ENCODE measurements around the gene ACSL3.

Gene ACSL3

GRCh38 chr2:222878877-222879603, 18.2 kb downstream of the ACSL3 start:
- DNase-seq (ENCODE audit: extremely low read depth in 1 of 2, low read depth in 1 of 2) = no peak

GRCh38 chr2:222879604-222879933, 18.7 kb downstream of the ACSL3 start:
- no peak for DNase-seq (ENCODE audit: extremely low read depth in 1 of 2, low read depth in 1 of 2)

DNA sequence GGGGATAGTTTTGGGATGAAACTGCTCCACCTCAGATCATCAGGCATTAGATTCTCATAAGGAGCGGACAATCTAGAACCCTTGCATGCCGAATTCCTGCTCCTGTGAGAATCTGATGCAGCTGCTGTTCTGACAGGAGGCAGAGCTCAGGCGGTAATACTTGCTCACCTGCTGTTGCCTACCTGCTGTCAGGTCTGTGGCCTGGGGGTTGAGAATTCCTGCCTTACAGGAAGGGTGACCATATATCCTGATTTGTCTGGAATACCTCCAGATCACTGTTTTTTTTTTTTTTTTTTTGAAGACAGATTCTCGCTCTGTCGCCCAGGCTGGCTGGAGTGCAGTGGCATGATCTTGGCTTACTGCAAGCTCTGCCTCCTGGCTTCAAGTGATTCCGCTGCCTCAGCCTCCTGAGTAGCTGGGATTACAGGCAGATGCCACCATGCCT, 21.7 kb downstream of the ACSL3 start:
- no peak for DNase-seq (ENCODE audit: extremely low read depth in 1 of 2, low read depth in 1 of 2)

- DNase-seq (ENCODE audit: extremely low read depth in 1 of 2, low read depth in 1 of 2) = no peak
These were observed 22.6 kb downstream of the ACSL3 start for GRCh38 chr2:222883420-222883819.

GRCh38 chr2:222884114-222884771, 23.4 kb downstream of the ACSL3 start:
- no peak for DNase-seq (ENCODE audit: extremely low read depth in 1 of 2, low read depth in 1 of 2)

DNA sequence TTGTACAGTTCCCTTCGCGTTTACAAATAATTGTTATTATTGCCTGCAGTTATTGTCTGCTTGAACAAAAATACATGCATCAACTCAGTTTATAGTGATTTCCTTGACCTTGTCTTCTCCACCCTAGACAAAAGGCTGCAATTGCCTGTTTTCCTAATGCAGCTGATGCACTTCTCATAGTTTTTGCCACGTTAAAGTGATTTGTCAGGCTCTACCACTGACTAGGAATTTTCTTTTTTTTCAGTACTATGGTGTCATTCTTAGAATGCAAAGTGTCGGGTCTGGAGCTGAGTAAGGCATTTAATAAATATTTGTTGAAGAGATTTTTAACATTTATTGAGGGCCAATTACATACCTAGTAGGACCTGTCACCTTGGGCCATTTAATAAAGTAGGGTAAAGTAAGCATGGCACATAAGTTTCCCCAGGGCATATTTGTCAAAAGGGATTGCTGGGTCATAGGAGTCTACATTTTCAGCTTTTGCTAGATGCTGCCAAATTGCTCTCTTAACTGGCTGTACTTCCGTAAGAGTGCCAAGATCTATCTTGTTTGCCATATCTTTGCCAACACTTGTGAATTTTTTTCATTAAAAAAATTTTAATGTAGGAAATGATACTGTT, 24.1 kb downstream of the ACSL3 start:
- DNase-seq (ENCODE audit: extremely low read depth in 1 of 2, low read depth in 1 of 2) = no peak

DNA sequence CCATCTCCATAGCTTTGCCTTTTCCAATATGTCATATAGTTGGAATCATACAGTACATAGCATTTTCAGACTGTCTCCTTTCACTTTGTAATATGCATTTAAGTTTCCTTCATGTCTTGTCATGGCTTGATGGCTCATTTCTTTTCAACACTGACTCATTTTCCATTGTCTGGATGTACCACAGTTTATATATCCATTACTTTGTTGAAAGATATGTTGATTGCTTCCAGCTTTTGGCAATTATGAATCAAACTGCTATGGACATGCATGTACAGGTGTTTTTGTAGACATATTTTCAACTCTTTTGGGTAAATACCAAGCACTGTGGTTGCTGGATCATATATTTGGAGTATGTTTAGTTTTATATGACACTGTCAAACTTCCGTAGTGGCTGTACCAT, 26.3 kb downstream of the ACSL3 start:
- no peak for DNase-seq (ENCODE audit: extremely low read depth in 1 of 2, low read depth in 1 of 2)

- DNase-seq (ENCODE audit: extremely low read depth in 1 of 2, low read depth in 1 of 2) = no peak
These were observed 27.9 kb downstream of the ACSL3 start for GRCh38 chr2:222888716-222889115.

- DNase-seq (ENCODE audit: extremely low read depth in 1 of 2, low read depth in 1 of 2) = no peak
These were observed 31.1 kb downstream of the ACSL3 start for GRCh38 chr2:222891890-222892289.

DNA sequence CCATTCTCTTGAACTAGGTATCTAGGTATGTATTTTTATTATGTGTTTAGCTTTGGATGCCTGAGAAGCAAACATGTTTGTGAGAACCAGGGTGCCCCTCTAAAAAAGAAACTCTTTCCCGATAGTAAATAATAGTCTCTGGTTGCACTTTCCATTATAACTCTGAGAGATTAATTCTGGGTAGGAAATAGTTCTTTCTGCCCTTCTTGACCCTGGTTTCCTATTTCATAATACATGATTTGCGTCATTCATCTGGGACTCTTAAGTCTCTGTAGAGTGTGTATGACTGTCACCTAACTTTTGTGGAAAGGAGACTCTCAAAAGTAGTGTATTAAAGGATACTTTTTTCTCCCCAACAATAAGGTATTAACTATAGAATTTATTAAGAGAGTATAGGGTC, 31.5 kb downstream of the ACSL3 start:
- no peak for DNase-seq (ENCODE audit: extremely low read depth in 1 of 2, low read depth in 1 of 2)

GRCh38 chr2:222892761-222893160, 31.9 kb downstream of the ACSL3 start:
- DNase-seq (ENCODE audit: extremely low read depth in 1 of 2, low read depth in 1 of 2) = no peak

GRCh38 chr2:222893716-222894115, 32.9 kb downstream of the ACSL3 start:
- no peak for DNase-seq (ENCODE audit: extremely low read depth in 1 of 2, low read depth in 1 of 2)

DNA sequence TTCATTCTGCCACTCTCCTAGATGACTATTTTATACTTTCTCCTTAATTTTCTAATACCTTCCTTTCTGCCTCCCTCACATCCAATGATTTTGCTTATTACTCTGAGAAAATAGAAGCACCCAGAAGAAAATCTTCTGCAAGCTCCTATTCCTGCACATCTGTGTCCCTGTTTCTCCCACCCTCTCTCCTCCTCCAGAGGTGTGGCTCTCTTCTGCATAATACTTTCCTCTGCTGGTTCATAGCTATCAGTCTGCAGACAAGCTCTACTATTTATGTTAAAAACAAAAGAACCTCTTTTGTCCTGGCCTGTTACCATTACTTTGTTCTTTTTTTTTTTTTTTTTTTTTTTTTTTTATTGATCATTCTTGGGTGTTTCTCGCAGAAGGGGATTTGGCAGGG, 34.3 kb downstream of the ACSL3 start:
- no peak for DNase-seq (ENCODE audit: extremely low read depth in 1 of 2, low read depth in 1 of 2)

- DNase-seq (ENCODE audit: extremely low read depth in 1 of 2, low read depth in 1 of 2) = no peak
These were observed 37.1 kb downstream of the ACSL3 start for GRCh38 chr2:222897898-222898297.

- DNase-seq (ENCODE audit: extremely low read depth in 1 of 2, low read depth in 1 of 2) = no peak
These were observed 38.8 kb downstream of the ACSL3 start for GRCh38 chr2:222899413-222900181.

DNA sequence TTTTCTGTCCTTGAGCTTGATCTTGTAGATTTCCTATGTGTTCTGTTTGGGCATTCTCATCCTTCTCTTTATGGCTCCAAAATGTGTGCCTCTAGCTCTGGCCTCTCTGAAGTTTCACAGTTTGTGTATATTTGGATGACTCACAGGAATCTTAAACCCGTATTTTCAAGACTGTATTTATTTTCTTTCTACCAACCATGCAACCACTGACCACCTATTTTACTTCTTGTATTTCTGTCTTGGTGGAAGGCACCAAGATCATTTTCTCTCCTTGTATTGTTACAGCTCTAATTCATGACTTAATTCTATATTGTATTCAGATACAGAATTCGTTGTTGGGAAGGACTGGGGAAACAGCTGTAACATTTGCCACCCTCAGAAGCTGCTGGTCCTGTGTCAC, 39.5 kb downstream of the ACSL3 start:
- DNase-seq (ENCODE audit: extremely low read depth in 1 of 2, low read depth in 1 of 2) = no peak

GRCh38 chr2:222902660-222903059, 41.8 kb downstream of the ACSL3 start:
- DNase-seq (ENCODE audit: extremely low read depth in 1 of 2, low read depth in 1 of 2) = no peak

GRCh38 chr2:222903234-222904220, 42.7 kb downstream of the ACSL3 start:
- DNase-seq (ENCODE audit: extremely low read depth in 1 of 2, low read depth in 1 of 2) = no peak

GRCh38 chr2:222904557-222905258, 43.9 kb downstream of the ACSL3 start:
- DNase-seq (ENCODE audit: extremely low read depth in 1 of 2, low read depth in 1 of 2) = no peak

GRCh38 chr2:222907048-222907447, 46.2 kb downstream of the ACSL3 start:
- no peak for DNase-seq (ENCODE audit: extremely low read depth in 1 of 2, low read depth in 1 of 2)

Measured in activated CD8-positive, alpha-beta memory T cell treated with anti-CD3 and anti-CD28 coated beads for 1 hour (primary cell).